ENCODE measurements around the gene EXO5.

GRCh38 chr1:40479156-40479555 is 29.4 kb upstream of the EXO5 start:
- TF ChIP-seq CTCF (IDR thresholded peaks at IDR 0.05): no peak
- no peak for TF ChIP-seq ZFX (IDR thresholded peaks at IDR 0.05; ENCODE audit: borderline replicate concordance)

Measured in 22Rv1 (cell line).